Astrocyte of the cerebellum (primary cell): Measurements from ENCODE around the gene OTUB2.
A peak's percentile ranks its signal among the peaks of the same experiment; 100 is the strongest.

ENCODE experiments used
- DNase-seq: peaks from one replicate; pipeline ENCODE4 v3.0.0-alpha.2; 2011; ENCODE audit warnings: low read depth
- H3K4me3 ChIP-seq: 2 replicates; pipeline ENCODE4 v1.5.1; 2011; ENCODE audit warnings: mild to moderate bottlenecking, low read depth, low read length, moderate library complexity
- CTCF ChIP-seq: IDR thresholded peaks from 2 replicates; pipeline ENCODE4 v1.5.1; 2012; ENCODE audit warnings: low read length, low read depth, moderate library complexity, mild to moderate bottlenecking; ENCODE audit errors: missing control alignments
- in situ Hi-C: cut with HindIII; loops from 2 replicates; pipeline ENCODE4 v1.10.0; 2017; ENCODE audit warnings: low sequenced_read_pairs

OTUB2 gene

GRCh38 chr14:94018308-94018707 is 7.8 kb upstream of the OTUB2 start:
- no peak for DNase-seq
- no peak for TF ChIP-seq CTCF
- in situ Hi-C loops = loop anchor here (5.0 kb wide), 1 partner anchor 96 kb away; no protein-coding TSS in a partner anchor
- no peak overlapping the region for H3K4me3 ChIP-seq

- H3K4me3 ChIP-seq = no peak overlapping the region
- DNase-seq = no peak
- in situ Hi-C loops = loop anchor here (5.0 kb wide), 1 partner anchor 97 kb away; no protein-coding TSS in a partner anchor
- TF ChIP-seq CTCF = no peak
Measured at GRCh38 chr14:94019329-94019728, 6.8 kb upstream of the OTUB2 start.

- no peak for DNase-seq
- in situ Hi-C loops = no loop called here
- no peak overlapping the region for H3K4me3 ChIP-seq
- TF ChIP-seq CTCF = no peak
Measured at GRCh38 chr14:94020267-94020666, 5.9 kb upstream of the OTUB2 start.

GRCh38 chr14:94021001-94021400 is 5.1 kb upstream of the OTUB2 start:
- in situ Hi-C loops = no loop called here
- peak; percentile 15 for TF ChIP-seq CTCF
- DNase-seq = no peak
- H3K4me3 ChIP-seq = no peak overlapping the region

- peak; percentile 9 for DNase-seq
- in situ Hi-C loops = no loop called here
- H3K4me3 ChIP-seq = no peak overlapping the region
- TF ChIP-seq CTCF = no peak
Measured at GRCh38 chr14:94021416-94022157, 4.6 kb upstream of the OTUB2 start.

- no peak for DNase-seq
- H3K4me3 ChIP-seq = no peak overlapping the region
- in situ Hi-C loops = no loop called here
- TF ChIP-seq CTCF = no peak
Measured at GRCh38 chr14:94022532-94023411, 3.4 kb upstream of the OTUB2 start.
